HG02610 (cell line): Measurements from ENCODE around the gene CLSTN1.

Source experiments
- ATAC-seq: cut with Tn5 transposase; IDR thresholded peaks from one replicate; pipeline ENCODE4 v1.9.1; 2021; ENCODE audit warnings: mild to moderate bottlenecking, moderate library complexity; ENCODE audit not compliant: unreplicated experiment

The CLSTN1 gene

DNA sequence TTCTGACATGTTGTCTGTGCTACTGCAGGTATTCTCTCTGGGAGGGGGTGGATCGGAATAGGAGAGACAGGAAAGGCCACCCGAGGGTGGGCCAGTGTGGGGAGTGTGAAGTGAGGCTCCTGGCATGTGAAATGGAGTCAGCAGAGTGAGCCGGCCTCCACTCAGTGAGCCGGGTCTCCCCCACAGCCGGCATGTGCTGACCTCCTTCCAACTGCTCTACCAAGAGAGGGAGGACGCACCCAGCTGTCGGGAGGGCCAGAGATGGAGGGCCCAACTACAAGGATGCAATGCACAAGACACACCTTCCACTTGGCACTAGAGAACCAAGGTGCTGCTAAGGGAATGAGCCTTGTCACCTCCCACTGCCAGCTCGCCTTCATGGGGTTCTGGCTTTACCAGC lies 28.2 kb upstream of the CLSTN1 start:
- no peak for ATAC-seq

DNA sequence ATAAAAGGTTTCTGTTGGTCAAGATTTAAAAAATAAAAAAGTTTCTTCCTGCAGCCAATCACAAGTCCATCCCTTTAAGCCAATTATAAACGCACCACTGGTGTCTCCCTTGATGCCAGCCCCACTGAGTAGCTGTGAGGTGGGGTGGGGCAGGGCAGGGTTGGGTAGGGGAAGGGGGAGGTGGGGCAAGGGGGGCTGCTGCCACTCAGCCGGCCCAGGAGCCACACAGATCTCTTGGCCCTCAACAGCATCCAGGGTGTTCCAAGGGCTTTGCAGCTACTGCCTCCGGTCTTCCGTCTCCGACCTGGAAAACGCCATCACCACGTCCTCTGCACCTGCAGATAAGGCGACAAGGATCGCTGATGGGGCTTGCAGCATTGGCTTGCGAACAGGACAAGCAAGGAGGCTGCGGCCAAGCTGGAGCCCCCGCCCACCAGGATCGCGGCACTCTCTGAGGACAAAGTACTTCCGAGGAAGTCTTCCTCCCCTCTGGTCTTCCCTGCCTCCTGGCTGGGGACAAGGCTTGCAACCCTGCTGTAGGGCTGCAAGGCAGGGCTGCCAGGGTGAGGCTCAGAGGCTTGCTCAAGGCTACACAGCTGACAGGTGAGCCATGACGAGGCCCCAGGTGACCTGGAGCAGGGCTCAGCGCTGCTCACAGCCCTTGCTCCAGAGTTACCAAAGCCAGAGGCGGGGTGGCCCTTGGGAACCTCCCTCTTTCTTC lies 26.8 kb upstream of the CLSTN1 start:
- ATAC-seq = no peak

DNA sequence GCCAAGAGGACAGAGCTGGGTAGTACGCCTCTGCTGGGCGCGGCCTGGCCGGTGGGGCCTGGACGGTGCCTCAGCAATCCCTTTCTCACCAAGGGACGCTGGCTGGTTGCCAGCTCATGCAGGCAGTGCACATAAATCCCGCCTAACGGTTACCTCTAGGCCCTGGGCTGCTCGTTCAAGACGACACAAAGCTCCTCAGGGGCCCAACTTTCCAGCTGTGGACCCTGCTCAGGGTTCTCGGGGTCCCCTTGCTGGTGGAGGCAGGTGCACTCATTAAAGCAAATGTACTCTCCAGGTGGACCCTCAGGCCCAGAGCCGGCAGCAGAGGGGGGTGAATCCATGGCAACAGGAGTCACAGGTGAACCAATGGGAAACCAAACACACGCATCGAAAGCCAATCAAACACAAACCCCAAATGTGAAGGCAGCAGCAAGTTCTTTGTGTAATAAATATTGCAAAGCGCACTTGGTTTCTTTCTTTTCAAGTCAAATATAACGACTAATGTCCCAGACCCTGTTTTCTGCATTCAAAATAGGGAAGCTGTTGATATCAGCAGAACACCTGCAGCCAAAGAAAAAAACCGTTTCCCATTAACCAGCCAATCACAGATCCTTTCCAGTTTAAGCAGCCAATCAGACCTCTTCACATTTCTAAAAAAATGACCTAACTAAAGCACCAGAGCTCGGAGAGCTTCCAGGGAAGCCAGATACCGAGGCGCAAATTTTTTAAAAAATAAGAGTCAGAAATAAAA lies 26.1 kb upstream of the CLSTN1 start:
- ATAC-seq = no peak

- ATAC-seq = no peak
Measured at GRCh38 chr1:9848022-9848421, 24.3 kb upstream of the CLSTN1 start.

DNA sequence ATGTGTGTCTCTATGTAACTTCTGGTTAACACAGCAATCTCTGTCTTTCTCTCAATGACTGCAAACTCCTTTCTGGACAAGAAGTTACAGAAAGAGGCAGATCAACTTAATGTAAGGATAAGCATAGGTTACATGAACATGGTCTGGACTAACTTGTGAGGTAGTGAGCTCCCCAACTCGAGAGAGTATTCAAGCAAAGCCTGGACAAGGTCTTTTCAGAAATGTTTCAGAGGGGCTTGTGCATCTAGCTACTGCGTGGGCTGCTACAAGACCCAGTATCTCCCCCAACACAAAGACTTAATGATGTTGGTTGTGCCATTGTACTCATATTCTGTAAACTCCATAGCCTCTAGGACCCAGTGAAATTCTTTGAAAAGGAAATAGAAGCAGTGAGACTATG lies 23.5 kb upstream of the CLSTN1 start:
- ATAC-seq = no peak

- ATAC-seq = no peak
Measured at GRCh38 chr1:9846611-9847171, 22.9 kb upstream of the CLSTN1 start.

DNA sequence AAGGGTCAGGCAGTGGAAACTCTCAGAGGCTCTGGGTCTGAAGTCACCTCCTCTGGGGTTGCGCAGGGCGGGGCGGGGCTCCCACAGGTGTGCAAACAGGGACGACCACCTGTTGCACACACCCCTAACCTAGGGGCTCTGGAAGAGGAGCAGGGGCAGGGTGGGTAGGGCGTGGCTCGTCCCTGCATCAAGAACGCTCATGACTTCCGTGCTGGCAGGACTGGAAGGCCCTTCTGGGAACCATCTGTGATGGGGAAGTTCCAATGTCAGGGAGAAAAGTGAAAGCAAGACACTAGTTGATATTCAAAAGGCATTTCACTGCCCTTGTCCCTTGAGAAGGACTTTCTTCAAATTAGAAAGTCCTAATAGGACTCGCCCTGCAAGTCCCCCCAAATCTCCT lies 22.1 kb upstream of the CLSTN1 start:
- ATAC-seq = no peak

DNA sequence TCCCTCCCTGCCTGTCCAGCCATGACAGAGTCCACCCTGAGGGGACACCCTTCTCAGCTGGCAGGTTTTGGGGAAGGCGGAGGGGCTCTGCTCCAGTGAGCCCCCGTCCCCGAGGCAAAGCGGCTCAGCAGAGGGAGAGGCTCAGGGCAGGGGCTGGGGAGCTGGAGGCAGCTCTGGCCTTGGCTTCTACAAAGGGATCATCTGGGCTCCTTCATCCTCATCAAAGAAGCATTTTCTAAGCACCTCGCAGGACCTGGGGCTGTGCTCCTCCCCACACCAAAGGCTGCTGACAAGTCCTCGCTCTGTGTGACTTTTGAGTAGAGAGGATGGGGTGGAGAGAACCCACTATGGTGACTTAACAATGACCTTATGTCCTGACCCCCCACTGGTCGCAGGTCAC lies 21.0 kb upstream of the CLSTN1 start:
- no peak for ATAC-seq

DNA sequence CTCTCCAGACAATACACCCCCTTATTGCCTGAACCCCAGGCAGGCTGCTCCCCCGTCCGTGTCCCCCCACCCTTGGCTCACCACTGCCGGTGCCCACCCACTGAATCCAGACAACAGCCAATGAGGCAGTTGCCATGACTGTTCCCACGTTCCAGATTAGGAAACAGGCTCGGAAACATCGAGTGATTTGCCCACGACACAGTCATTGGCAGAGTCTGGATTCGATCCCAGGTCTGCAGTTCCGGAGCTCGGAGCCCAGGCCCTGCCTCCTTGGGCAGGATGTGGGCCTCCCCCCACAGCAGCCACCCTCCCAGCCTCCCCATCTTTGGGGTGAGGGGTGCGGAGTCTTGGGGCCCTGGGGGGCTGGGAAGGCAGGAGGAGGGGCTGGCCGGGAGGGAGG lies 20.3 kb upstream of the CLSTN1 start:
- no peak for ATAC-seq

GRCh38 chr1:9843576-9843945 lies 19.8 kb upstream of the CLSTN1 start:
- no peak for ATAC-seq

- no peak for ATAC-seq
Measured at GRCh38 chr1:9842781-9843575, 19.2 kb upstream of the CLSTN1 start.

- no peak for ATAC-seq
Measured at GRCh38 chr1:9842073-9842711, 18.4 kb upstream of the CLSTN1 start.

DNA sequence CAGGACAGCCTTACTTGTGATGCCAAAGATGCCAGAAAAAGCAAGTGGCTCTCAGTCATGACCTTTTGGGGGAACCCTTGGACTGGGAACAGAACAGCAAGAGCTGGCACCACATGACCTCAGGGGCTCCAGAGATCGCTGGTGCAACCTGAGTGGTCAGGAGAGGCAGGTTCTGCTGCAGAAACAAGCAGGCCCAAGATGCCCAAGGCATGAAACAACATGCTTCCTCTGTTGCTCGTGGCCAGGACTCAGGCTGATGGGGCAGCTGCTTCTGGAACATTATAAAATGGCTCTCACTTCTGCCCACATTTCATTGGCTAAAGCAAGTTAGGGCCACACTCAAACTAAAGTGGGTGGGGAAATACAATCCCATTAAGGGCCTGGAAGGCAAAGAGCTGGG lies 17.7 kb upstream of the CLSTN1 start:
- no peak for ATAC-seq

GRCh38 chr1:9840176-9840575 lies 16.4 kb upstream of the CLSTN1 start:
- no peak for ATAC-seq

DNA sequence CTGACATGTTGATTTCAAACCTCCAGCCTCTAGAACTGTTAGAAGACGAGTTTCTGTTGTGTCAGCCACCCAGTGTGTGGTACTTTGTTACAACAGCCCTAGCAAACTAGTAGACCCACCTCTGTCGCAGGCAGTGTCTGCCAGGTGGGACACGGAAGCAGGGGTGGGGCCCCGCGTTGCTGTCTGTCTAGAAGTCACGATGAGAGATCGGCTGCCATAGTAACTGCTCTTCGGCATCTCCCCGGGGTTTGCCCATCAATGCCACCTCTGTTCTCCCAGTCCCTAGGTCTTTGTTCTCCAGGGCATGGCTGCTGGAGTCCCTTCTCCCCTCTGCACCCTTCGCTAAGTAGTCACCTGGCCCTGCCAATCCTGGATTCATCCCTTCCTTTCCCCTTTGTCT lies 15.2 kb upstream of the CLSTN1 start:
- ATAC-seq = no peak

DNA sequence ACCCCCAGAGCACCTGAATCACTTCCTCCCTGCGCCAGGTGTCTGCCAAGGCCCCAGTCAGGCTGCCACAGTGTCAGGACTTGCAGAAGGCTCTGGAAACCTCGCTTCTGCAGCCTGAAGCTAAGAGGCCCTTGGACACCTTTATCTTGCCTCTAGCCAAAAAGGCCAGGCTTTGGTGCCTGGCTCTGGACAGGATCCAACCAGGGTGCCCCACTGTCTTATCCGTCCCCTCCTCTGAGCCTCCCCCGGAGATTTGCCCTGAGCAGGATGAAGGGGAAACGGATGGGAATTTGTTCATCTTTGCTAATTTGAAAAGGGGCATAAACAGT lies 12.8 kb upstream of the CLSTN1 start:
- no peak for ATAC-seq

- ATAC-seq = no peak
Measured at GRCh38 chr1:9835758-9836631, 12.2 kb upstream of the CLSTN1 start.

DNA sequence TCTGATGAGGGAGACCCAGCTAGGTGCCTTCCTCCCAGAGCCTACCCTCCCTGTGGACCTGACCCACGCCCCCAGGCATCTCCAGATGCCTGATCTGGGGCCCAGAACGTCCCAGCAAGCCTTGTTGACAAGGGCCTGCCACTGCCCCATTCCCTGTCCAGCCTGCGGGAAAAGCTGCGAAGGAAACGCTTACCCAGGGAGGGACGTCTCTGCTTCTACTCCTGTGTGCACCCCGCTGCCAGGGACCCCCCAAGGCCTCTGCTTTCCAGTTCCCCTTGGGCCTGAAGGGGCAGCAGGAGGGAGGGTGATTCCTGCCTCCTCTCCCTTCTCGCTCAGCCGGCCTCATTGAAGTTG lies 11.6 kb upstream of the CLSTN1 start:
- ATAC-seq = no peak

DNA sequence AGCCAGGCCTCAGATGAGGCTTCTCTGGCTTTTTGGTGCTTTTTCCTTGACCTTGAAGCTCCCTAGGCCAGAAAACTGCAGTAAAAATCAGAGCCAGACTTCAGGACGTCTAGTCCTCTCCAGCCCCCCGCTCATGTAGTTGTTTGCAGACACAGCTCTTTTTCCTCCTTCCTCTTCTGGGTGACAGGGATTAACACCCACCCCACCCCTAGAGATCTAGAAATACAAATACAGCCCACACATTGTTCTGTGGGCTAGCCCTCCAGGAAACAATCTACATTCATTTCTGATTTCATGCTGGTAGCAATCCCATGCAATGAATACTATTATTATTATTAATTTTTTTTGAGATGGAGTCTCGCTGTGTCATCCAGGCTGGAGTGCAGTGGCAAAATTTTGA lies 9.9 kb upstream of the CLSTN1 start:
- no peak for ATAC-seq

DNA sequence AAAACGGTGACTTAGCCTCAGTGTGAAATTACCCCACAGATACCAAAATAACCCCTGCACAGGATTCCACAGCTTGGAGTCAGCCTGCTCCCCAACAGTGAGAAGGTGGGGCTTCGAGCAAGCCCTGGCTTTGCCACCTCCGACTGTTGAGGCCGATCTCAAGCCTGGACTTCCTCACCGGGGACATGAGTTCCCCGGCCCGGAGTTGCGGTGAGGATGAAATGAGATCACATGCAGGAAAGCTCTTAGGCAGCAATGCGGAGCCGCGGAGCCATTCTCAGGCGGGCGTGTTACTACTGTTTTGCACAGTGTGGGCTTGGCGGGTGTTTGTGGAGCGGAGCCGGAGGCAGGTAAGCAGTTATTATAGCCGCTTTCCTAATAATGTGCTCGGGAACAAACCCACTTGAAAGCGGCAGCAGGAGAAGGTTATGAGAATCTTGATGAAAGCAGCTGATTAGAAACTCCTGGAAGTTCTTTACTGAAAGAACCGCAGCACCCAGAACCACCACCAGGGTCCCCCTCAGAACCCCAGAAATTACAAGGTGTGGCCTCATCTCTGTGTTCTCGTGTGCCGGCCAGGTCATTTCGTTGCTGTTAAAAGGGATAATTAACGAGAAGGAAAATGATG lies 3.9 kb upstream of the CLSTN1 start:
- no peak for ATAC-seq
